Measurements from ENCODE around the gene DRAXIN.

The DRAXIN gene

GRCh38 chr1:11671544-11672286 is 19.8 kb upstream of the DRAXIN start:
- H3K9me3 ChIP-seq (ENCODE audit: control insufficient read depth, insufficient read depth, low read depth, low read length), result no peaks in the 10 kb centered on the region
- no peak overlapping the region for H3K4me3 ChIP-seq (ENCODE audit: low read depth, low read length)
- no peak overlapping the region for H3K27ac ChIP-seq (ENCODE audit: extremely low read depth, low read depth, low read length)
- H3K4me1 ChIP-seq (ENCODE audit: control insufficient read depth, insufficient read depth, low read length), result no peaks in the 10 kb centered on the region
- CTCF ChIA-PET, result interaction anchor here (0.6 to 0.7 kb wide), 2 partner anchors 10 to 1142 kb away, joined by 3 to 4 read pairs; no protein-coding TSS in a partner anchor
- H3K36me3 ChIP-seq (ENCODE audit: control insufficient read depth in 2 of 2, insufficient read depth in 1 of 2, low read length in 2 of 2), result peaks cover 0 to 74% of the 10 kb centered on the region in 2 experiments; a peak in 2 of 3 replicates
- TF ChIP-seq ZNF175 (tag by site-specific recombination; IDR thresholded peaks at IDR 0.05) (no peak), ZNF600 (tag by site-specific recombination; IDR thresholded peaks at IDR 0.05) (0 out of 2 replicates have a peak, but pooled peaks have one; percentile 19)
- POLR2A ChIA-PET, result interaction anchor here (0.5 kb wide), 1 partner anchor 43 kb away, joined by 5 read pairs; no protein-coding TSS in a partner anchor

DNA sequence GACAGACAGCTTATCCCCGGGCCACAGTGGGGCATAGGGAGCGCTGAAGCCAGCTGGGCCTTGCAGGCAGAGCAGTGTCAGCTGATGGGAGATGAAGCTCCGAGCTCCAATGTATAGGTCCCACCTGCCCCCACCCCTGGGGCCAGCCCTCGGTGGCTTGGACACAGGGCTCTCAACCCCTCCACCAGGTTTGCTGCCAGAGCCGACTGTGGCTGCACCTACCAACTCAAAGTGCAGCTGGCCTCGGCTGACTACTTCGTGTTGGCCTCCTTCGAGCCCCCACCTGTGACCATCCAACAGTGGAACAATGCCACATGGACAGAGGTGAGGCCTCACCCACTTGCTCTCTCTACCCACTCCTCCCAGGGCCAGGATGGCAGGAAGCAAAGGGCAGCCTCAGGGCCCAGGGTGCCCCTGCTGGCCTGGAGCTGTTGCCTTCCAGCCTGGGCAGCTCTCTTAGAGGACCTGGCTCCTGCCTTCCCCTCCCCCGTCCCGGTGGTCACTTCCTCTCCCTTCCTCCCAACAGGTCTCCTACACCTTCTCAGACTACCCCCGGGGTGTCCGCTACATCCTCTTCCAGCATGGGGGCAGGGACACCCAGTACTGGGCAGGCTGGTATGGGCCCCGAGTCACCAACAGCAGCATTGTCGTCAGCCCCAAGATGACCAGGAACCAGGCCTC is 18.3 kb upstream of the DRAXIN start:
- peaks cover 0 to 85% of the 10 kb centered on the region in 2 experiments; a peak in 2 of 3 replicates for H3K36me3 ChIP-seq (ENCODE audit: control insufficient read depth in 2 of 2, insufficient read depth in 1 of 2, low read length in 2 of 2)
- H3K4me3 ChIP-seq (ENCODE audit: low read depth, low read length), result no peak overlapping the region
- no peaks in the 10 kb centered on the region for H3K9me3 ChIP-seq (ENCODE audit: control insufficient read depth, insufficient read depth, low read depth, low read length)
- POLR2A ChIA-PET, result interaction anchor here (2.3 kb wide), 1 partner anchor 8 kb away, joined by 5 read pairs; no protein-coding TSS in a partner anchor
- CTCF ChIA-PET, result interaction anchor here (0.7 to 1.4 kb wide), 3 partner anchors 12 to 36 kb away, joined by 3 to 4 read pairs (median 3); no protein-coding TSS in a partner anchor
- TF ChIP-seq ZNF404 (tag by site-specific recombination; IDR thresholded peaks at IDR 0.05) (no peak), SP3 (tag by site-specific recombination; IDR thresholded peaks at IDR 0.05) (no peak), ZNF140 (tag by site-specific recombination; IDR thresholded peaks at IDR 0.05) (no peak), ZNF169 (tag by site-specific recombination; IDR thresholded peaks at IDR 0.05) (no peak), TSHZ1 (tag by site-specific recombination; IDR thresholded peaks at IDR 0.05; ENCODE audit: borderline replicate concordance) (no peak), KLF10 (tag by site-specific recombination; IDR thresholded peaks at IDR 0.05) (no peak), SALL2 (tag by site-specific recombination; IDR thresholded peaks at IDR 0.05; ENCODE audit: borderline replicate concordance) (no peak), ZNF610 (tag by site-specific recombination; IDR thresholded peaks at IDR 0.05; ENCODE audit: borderline replicate concordance) (no peak), ZNF223 (tag by site-specific recombination; IDR thresholded peaks at IDR 0.05) (no peak), ZNF121 (tag by site-specific recombination; IDR thresholded peaks at IDR 0.05) (no peak), IKZF3 (tag by site-specific recombination; IDR thresholded peaks at IDR 0.05) (no peak), ZNF416 (tag by site-specific recombination; IDR thresholded peaks at IDR 0.05) (no peak), HOXA7 (CRISPR knock-in tag; IDR thresholded peaks at IDR 0.05; ENCODE audit: borderline replicate concordance) (no peak), ZNF239 (tag by site-specific recombination; IDR thresholded peaks at IDR 0.05) (no peak), ZNF202 (tag by site-specific recombination; IDR thresholded peaks at IDR 0.05; ENCODE audit: borderline replicate concordance) (no peak)
- TF ChIP-seq, protein P1, sequence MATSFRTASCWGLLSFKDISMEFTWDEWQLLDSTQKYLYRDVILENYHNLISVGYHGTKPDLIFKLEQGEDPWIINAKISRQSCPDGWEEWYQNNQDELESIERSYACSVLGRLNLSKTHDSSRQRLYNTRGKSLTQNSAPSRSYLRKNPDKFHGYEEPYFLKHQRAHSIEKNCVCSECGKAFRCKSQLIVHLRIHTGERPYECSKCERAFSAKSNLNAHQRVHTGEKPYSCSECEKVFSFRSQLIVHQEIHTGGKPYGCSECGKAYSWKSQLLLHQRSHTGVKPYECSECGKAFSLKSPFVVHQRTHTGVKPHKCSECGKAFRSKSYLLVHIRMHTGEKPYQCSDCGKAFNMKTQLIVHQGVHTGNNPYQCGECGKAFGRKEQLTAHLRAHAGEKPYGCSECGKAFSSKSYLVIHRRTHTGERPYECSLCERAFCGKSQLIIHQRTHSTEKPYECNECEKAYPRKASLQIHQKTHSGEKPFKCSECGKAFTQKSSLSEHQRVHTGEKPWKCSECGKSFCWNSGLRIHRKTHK (tag by site-specific recombination; IDR thresholded peaks at IDR 0.05), result no peak
- TF ChIP-seq, protein P2, sequence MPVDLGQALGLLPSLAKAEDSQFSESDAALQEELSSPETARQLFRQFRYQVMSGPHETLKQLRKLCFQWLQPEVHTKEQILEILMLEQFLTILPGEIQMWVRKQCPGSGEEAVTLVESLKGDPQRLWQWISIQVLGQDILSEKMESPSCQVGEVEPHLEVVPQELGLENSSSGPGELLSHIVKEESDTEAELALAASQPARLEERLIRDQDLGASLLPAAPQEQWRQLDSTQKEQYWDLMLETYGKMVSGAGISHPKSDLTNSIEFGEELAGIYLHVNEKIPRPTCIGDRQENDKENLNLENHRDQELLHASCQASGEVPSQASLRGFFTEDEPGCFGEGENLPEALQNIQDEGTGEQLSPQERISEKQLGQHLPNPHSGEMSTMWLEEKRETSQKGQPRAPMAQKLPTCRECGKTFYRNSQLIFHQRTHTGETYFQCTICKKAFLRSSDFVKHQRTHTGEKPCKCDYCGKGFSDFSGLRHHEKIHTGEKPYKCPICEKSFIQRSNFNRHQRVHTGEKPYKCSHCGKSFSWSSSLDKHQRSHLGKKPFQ (tag by site-specific recombination; IDR thresholded peaks at IDR 0.05), result no peak
- no peaks in the 10 kb centered on the region for H3K4me1 ChIP-seq (ENCODE audit: control insufficient read depth, insufficient read depth, low read length)
- no peak overlapping the region for H3K27ac ChIP-seq (ENCODE audit: extremely low read depth, low read depth, low read length)

All from HEK293 (cell line).